ENCODE results near the gene SOWAHB. TPM values are rescaled to one million over a fixed set of nuclear protein-coding genes. Genes with fewer than 3 reads are reported as not detected.

Gene SOWAHB
- total RNA-seq, 1 donor from 2014 or later, result not detected

GRCh38 chr4:76856243-76857073, 41.5 kb downstream of the SOWAHB start:
- intact Hi-C loops (cut with micrococcal nuclease), result no loop called here

DNA sequence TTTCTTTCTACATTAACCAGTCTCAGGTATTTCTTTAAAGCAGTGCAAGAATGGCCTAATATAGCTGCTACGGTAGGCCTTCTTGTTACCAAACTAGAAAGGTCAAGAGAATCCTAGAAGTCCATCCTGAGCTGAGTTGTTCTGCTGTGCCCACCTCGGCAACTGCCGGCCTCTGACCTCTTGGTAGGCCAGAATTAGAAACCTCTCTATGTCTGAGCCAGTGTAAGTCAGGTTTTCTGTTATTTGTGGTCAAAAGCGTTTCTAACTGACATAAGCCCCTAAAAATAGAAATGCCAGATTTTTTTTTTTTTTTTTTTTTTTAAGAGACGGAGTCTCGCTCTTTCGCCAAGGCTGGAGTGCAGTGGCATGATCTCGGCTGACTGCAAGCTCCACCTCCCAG, 43.1 kb downstream of the SOWAHB start:
- intact Hi-C loops (cut with micrococcal nuclease), result no loop called here

DNA sequence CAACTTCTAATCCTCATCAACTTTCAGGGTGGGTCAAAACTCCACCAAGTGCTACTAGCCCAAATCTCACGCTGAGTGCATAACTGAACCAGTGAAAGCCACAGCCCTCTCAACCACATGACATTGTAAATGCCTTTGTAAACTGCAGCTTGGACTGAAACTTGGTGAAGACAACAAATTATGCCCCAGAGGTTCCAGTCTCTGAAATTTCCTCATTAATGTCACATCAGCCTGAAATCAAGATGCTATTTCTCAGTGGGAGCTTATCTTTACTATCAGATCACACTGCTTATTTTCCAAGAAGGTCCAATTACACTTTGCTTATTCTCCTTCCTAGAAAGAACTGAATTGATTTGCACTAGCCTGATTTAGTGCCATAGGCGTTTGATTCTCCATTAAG, 46.6 kb downstream of the SOWAHB start:
- intact Hi-C loops (cut with micrococcal nuclease), result no loop called here

GRCh38 chr4:76850010-76850441, 47.9 kb downstream of the SOWAHB start:
- intact Hi-C loops (cut with micrococcal nuclease), result no loop called here

Other genes with a start within 250 kb of the SOWAHB start
- 4.5 and 4.7 TPM in 2 replicates for gene SEPTIN11, start 51.6 kb upstream of the SOWAHB start, total RNA-seq
- gene CCNI, start 177.8 kb upstream of the SOWAHB start, total RNA-seq, result 213 and 220 TPM in 2 replicates